C4-2B (cell line): ENCODE results near the gene SLC25A21.

ENCODE experiments used
- ZFX ChIP-seq: fragments of 450-650 bp; IDR thresholded peaks from 2 replicates; pipeline ENCODE4 v1.6.1; 2017
- TF ChIP-seq, protein P1 (sequence below): fragments of 450-650 bp; conservative IDR thresholded peaks from 2 replicates; pipeline ENCODE4 v1.5.1; 2017; ENCODE audit warnings: mild to moderate bottlenecking

DNA sequence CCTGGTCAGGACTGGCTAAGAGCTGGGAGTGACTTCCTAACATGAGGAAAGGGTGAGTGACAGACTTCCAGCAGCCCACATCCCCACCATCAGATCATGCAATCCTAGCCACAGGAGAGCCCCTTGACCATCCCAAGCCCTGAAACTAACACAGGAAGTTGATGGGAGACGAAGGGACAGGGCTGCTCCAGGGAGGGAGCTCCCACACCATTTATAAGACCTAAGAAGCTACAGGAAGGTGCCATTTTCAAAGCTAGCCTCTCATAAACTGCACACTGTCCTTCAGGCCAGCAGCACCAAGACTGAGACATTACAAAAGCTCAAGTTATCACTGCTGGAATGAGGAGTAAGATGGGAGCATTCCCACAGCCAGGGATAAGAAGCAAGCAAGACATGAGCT lies 19.4 kb downstream of the SLC25A21 start:
- TF ChIP-seq, protein P1, sequence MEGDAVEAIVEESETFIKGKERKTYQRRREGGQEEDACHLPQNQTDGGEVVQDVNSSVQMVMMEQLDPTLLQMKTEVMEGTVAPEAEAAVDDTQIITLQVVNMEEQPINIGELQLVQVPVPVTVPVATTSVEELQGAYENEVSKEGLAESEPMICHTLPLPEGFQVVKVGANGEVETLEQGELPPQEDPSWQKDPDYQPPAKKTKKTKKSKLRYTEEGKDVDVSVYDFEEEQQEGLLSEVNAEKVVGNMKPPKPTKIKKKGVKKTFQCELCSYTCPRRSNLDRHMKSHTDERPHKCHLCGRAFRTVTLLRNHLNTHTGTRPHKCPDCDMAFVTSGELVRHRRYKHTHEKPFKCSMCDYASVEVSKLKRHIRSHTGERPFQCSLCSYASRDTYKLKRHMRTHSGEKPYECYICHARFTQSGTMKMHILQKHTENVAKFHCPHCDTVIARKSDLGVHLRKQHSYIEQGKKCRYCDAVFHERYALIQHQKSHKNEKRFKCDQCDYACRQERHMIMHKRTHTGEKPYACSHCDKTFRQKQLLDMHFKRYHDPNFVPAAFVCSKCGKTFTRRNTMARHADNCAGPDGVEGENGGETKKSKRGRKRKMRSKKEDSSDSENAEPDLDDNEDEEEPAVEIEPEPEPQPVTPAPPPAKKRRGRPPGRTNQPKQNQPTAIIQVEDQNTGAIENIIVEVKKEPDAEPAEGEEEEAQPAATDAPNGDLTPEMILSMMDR, result no peak
- TF ChIP-seq ZFX, result no peak
